Measurements from ENCODE around the gene PRICKLE1. TPM values are rescaled to one million over a fixed set of nuclear protein-coding genes. Genes with fewer than 3 reads are reported as not detected.
A peak's percentile ranks its signal among the peaks of the same experiment; 100 is the strongest.

Gene PRICKLE1
- total RNA-seq, 1 donor from 2014 or later = 9.4 TPM

- no peak for DNase-seq (ENCODE audit: low read depth, low spot score)
- Mint-ChIP-seq H3K9me3 (no peaks in the 10 kb centered on the region), H3K4me3 (no peak overlapping the region), H3K27me3 (ENCODE audit: low read depth) (peaks cover 3% of the 10 kb centered on the region), H3K4me1 (peaks cover 32% of the 10 kb centered on the region), H3K36me3 (ENCODE audit: low read depth) (no peaks in the 10 kb centered on the region), H3K27ac (ENCODE audit: unreplicated experiment) (no peak overlapping the region)
- TF ChIP-seq, protein P1, sequence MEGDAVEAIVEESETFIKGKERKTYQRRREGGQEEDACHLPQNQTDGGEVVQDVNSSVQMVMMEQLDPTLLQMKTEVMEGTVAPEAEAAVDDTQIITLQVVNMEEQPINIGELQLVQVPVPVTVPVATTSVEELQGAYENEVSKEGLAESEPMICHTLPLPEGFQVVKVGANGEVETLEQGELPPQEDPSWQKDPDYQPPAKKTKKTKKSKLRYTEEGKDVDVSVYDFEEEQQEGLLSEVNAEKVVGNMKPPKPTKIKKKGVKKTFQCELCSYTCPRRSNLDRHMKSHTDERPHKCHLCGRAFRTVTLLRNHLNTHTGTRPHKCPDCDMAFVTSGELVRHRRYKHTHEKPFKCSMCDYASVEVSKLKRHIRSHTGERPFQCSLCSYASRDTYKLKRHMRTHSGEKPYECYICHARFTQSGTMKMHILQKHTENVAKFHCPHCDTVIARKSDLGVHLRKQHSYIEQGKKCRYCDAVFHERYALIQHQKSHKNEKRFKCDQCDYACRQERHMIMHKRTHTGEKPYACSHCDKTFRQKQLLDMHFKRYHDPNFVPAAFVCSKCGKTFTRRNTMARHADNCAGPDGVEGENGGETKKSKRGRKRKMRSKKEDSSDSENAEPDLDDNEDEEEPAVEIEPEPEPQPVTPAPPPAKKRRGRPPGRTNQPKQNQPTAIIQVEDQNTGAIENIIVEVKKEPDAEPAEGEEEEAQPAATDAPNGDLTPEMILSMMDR (conservative IDR thresholded peaks at IDR 0.05) = no peak
These were observed 111.6 kb downstream of the PRICKLE1 start for GRCh38 chr12:42477941-42478340.

DNA sequence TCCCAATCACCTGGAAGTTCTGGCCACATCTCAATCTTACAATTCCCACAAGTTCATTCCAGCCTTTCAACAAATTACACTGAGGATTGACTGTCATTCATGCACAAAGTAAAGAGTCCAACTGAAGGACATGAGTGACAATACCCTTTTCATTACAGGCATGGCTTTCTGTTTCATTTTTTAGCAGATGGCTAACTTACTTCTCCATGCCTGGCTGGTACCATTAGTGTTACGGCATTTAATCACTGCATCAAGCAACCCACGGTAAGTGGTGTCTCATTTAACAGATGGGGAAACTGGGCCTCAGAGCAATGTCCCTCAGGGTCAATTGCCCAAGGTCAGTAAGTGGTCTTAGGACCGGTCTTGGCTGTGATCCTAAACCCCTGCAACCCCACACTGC, 114.4 kb downstream of the PRICKLE1 start:
- Mint-ChIP-seq H3K27me3 (ENCODE audit: low read depth) (no peaks in the 10 kb centered on the region), H3K27ac (ENCODE audit: unreplicated experiment) (no peak overlapping the region), H3K9me3 (no peaks in the 10 kb centered on the region), H3K4me1 (peaks cover 46% of the 10 kb centered on the region), H3K36me3 (ENCODE audit: low read depth) (peaks cover 3% of the 10 kb centered on the region), H3K4me3 (no peak overlapping the region)
- no peak for DNase-seq (ENCODE audit: low read depth, low spot score)
- TF ChIP-seq, protein P1 (conservative IDR thresholded peaks at IDR 0.05) = no peak

DNA sequence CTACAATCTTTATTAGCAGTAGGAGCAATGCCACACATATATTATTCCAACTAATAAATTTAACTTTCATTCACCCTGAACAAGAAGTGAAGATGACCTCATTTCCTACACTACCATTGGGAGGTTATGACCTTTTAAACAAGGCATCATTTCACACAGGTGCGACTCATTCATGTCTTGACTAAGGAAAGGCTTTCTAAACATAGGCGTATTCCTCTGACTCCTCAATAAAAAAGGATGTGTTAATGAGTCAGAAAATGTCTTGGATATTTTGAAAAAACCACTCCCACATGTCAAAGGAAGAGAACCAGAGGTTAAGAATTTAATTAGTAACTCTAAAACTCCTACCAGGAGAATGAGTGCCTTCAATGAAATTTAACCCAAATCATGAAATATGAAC, 115.2 kb downstream of the PRICKLE1 start:
- no peaks in the 10 kb centered on the region for H3K27me3 Mint-ChIP-seq (ENCODE audit: low read depth)
- peaks cover 3% of the 10 kb centered on the region for H3K36me3 Mint-ChIP-seq (ENCODE audit: low read depth)
- H3K9me3 Mint-ChIP-seq = no peaks in the 10 kb centered on the region
- H3K27ac Mint-ChIP-seq (ENCODE audit: unreplicated experiment) = no peak overlapping the region
- TF ChIP-seq, protein P1 (conservative IDR thresholded peaks at IDR 0.05) = no peak
- DNase-seq (ENCODE audit: low read depth, low spot score) = no peak
- peaks cover 48% of the 10 kb centered on the region for H3K4me1 Mint-ChIP-seq
- no peak overlapping the region for H3K4me3 Mint-ChIP-seq

GRCh38 chr12:42473561-42473960, 116.0 kb downstream of the PRICKLE1 start:
- peaks cover 3% of the 10 kb centered on the region for H3K36me3 Mint-ChIP-seq (ENCODE audit: low read depth)
- H3K4me3 Mint-ChIP-seq = no peak overlapping the region
- H3K4me1 Mint-ChIP-seq = peaks cover 48% of the 10 kb centered on the region
- TF ChIP-seq, protein P1 (conservative IDR thresholded peaks at IDR 0.05) = no peak
- H3K27ac Mint-ChIP-seq (ENCODE audit: unreplicated experiment) = no peak overlapping the region
- H3K9me3 Mint-ChIP-seq = no peaks in the 10 kb centered on the region
- H3K27me3 Mint-ChIP-seq (ENCODE audit: low read depth) = no peaks in the 10 kb centered on the region
- no peak for DNase-seq (ENCODE audit: low read depth, low spot score)

GRCh38 chr12:42473130-42473529, 116.4 kb downstream of the PRICKLE1 start:
- Mint-ChIP-seq H3K27me3 (ENCODE audit: low read depth) (no peaks in the 10 kb centered on the region), H3K27ac (ENCODE audit: unreplicated experiment) (no peak overlapping the region), H3K36me3 (ENCODE audit: low read depth) (peaks cover 4% of the 10 kb centered on the region), H3K9me3 (no peaks in the 10 kb centered on the region), H3K4me3 (no peak overlapping the region), H3K4me1 (peaks cover 48% of the 10 kb centered on the region)
- TF ChIP-seq, protein P1 (conservative IDR thresholded peaks at IDR 0.05) = no peak
- no peak for DNase-seq (ENCODE audit: low read depth, low spot score)

- DNase-seq (ENCODE audit: low read depth, low spot score) = no peak
- peak overlapping the region; percentile 73 for H3K27ac Mint-ChIP-seq (ENCODE audit: unreplicated experiment)
- H3K27me3 Mint-ChIP-seq (ENCODE audit: low read depth) = no peaks in the 10 kb centered on the region
- peaks cover 48% of the 10 kb centered on the region for H3K4me1 Mint-ChIP-seq
- peaks cover 4% of the 10 kb centered on the region for H3K36me3 Mint-ChIP-seq (ENCODE audit: low read depth)
- no peaks in the 10 kb centered on the region for H3K9me3 Mint-ChIP-seq
- TF ChIP-seq, protein P1 (conservative IDR thresholded peaks at IDR 0.05) = no peak
- no peak overlapping the region for H3K4me3 Mint-ChIP-seq
These were observed 117.2 kb downstream of the PRICKLE1 start for GRCh38 chr12:42472376-42472775.
